RWPE2 (cell line): Measurements from ENCODE around the gene FLT1.

Source experiments
- ATAC-seq: fragments of 200-7000 bp; cut with Tn5 transposase; 3 replicates; pipeline ENCODE4 v1.9.1; 2021; ENCODE audit warnings: low read depth
- DNase-seq: peaks from one replicate; pipeline ENCODE4 v3.0.0-alpha.2; 2020; ENCODE audit warnings: low spot score
- H3K27ac ChIP-seq: fragments of 450-650 bp; 2 replicates; pipeline ENCODE4 v1.5.1; 2017; ENCODE audit warnings: mild to moderate bottlenecking; ENCODE audit not compliant: poor library complexity, severe bottlenecking
- H3K27me3 ChIP-seq: fragments of 250-450 bp; sonication (Bioruptor Pico); 2 replicates; pipeline ENCODE4 v1.5.1; 2021; ENCODE audit warnings: mild to moderate bottlenecking, moderate library complexity; ENCODE audit not compliant: insufficient read depth, poor library complexity, severe bottlenecking
- H3K36me3 ChIP-seq: fragments of 250-450 bp; sonication (Bioruptor Pico); 2 replicates; pipeline ENCODE4 v1.5.1; 2020; ENCODE audit warnings: low read depth, mild to moderate bottlenecking, moderate library complexity
- H3K4me1 ChIP-seq: fragments of 250-450 bp; sonication (Bioruptor Pico); 2 replicates; pipeline ENCODE4 v1.5.1; 2021; ENCODE audit warnings: mild to moderate bottlenecking, moderate library complexity; ENCODE audit not compliant: insufficient read depth, poor library complexity, severe bottlenecking
- H3K4me3 ChIP-seq: fragments of 250-450 bp; sonication (Bioruptor Pico); 2 replicates; pipeline ENCODE4 v1.5.1; 2021; ENCODE audit warnings: mild to moderate bottlenecking, moderate library complexity; ENCODE audit not compliant: severe bottlenecking
- H3K9me3 ChIP-seq: fragments of 250-450 bp; sonication (Bioruptor Pico); 2 replicates; pipeline ENCODE4 v1.5.1; 2021; ENCODE audit warnings: mild to moderate bottlenecking, moderate library complexity; ENCODE audit not compliant: severe bottlenecking
- CTCF ChIP-seq: fragments of 450-650 bp; IDR thresholded peaks from one replicate; pipeline ENCODE4 v1.5.1; 2017; ENCODE audit warnings: mild to moderate bottlenecking, moderate library complexity; ENCODE audit not compliant: poor library complexity, severe bottlenecking

FLT1 gene

GRCh38 chr13:28385362-28385761 lies 109.6 kb downstream of the FLT1 start:
- ATAC-seq (no peak), DNase-seq (no peak)
- no peaks in the 10 kb centered on the region for H3K9me3 ChIP-seq
- no peaks in the 10 kb centered on the region for H3K36me3 ChIP-seq
- H3K4me3 ChIP-seq, result no peak overlapping the region
- H3K27me3 ChIP-seq, result peaks cover 36% of the 10 kb centered on the region
- H3K27ac ChIP-seq, result no peak overlapping the region
- TF ChIP-seq CTCF, result no peak
- no peaks in the 10 kb centered on the region for H3K4me1 ChIP-seq

GRCh38 chr13:28384789-28385188 lies 110.1 kb downstream of the FLT1 start:
- ATAC-seq, result no peak
- H3K36me3 ChIP-seq, result no peaks in the 10 kb centered on the region
- no peak for DNase-seq
- H3K9me3 ChIP-seq, result no peaks in the 10 kb centered on the region
- H3K4me1 ChIP-seq, result no peaks in the 10 kb centered on the region
- no peak overlapping the region for H3K27ac ChIP-seq
- peaks cover 34% of the 10 kb centered on the region for H3K27me3 ChIP-seq
- TF ChIP-seq CTCF, result no peak
- no peak overlapping the region for H3K4me3 ChIP-seq

DNA sequence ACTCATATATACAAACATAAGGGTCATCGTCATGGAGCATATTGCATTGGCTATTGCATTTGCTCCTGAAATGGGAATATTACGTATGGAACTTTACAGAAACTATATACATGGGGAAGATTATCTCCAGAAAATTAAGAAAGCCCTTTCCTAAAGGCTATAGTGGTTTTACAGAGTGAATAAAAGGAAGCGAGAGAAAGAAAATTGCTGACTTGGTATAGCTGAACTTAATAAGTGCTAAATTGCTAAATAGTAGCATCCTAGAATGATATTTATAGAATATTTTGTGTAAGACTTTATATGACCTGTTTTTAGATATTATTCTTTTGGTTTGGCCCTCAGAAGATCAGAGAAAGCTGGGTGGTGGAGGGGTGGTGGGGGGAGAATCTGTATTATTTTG lies 114.6 kb downstream of the FLT1 start:
- H3K27me3 ChIP-seq, result peaks cover 16% of the 10 kb centered on the region
- no peaks in the 10 kb centered on the region for H3K4me1 ChIP-seq
- TF ChIP-seq CTCF, result no peak
- no peak for ATAC-seq
- no peak overlapping the region for H3K27ac ChIP-seq
- H3K9me3 ChIP-seq, result no peaks in the 10 kb centered on the region
- H3K4me3 ChIP-seq, result no peak overlapping the region
- DNase-seq, result no peak
- H3K36me3 ChIP-seq, result no peaks in the 10 kb centered on the region

GRCh38 chr13:28379371-28380083 lies 115.4 kb downstream of the FLT1 start:
- Histone ChIP-seq H3K9me3 (no peaks in the 10 kb centered on the region), H3K27ac (no peak overlapping the region), H3K4me1 (no peaks in the 10 kb centered on the region), H3K4me3 (no peak overlapping the region), H3K27me3 (peaks cover 10% of the 10 kb centered on the region), H3K36me3 (no peaks in the 10 kb centered on the region)
- ATAC-seq (no peak), DNase-seq (no peak)
- no peak for TF ChIP-seq CTCF

DNA sequence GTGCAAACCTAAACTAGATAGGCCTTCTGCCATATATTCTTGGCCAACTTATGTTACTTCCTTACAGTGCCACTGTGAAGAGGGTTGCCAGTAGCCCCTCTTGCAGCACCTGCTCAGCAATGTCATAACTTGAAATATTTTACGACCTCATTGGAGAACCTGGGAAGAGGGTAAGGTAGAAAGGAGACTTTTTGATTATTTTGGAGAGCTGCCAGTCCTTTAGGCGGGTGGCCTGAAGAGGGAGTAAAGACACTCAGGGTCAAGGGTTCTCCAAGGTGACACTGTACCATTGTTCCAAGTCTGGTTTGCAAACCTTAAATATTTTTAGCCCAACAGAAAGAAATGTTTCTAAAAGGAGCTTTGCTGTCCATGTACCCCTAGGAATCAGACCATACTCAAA lies 118.3 kb downstream of the FLT1 start:
- TF ChIP-seq CTCF, result no peak
- Histone ChIP-seq H3K27ac (no peak overlapping the region), H3K4me1 (no peaks in the 10 kb centered on the region), H3K36me3 (no peaks in the 10 kb centered on the region), H3K4me3 (no peak overlapping the region), H3K27me3 (peaks cover 10% of the 10 kb centered on the region), H3K9me3 (no peaks in the 10 kb centered on the region)
- ATAC-seq (no peak), DNase-seq (no peak)
